Activated CD8-positive, alpha-beta memory T cell treated with anti-CD3 and anti-CD28 coated beads, Interleukin-2, amount 10 ng/mL, durations not matched to agents 7 days and 5 days (primary cell): Measurements from ENCODE around the gene HERPUD2. TPM values are rescaled to one million over a fixed set of nuclear protein-coding genes. Genes with fewer than 3 reads are reported as not detected.
A peak's percentile ranks its signal among the peaks of the same experiment; 100 is the strongest.
"Not testable (repeated sequence)": the region's sequence is repeated elsewhere in the genome, so short reads cannot be mapped to it uniquely, and the experiment has no call there.

ENCODE experiments used
- ATAC-seq: fragments of 150-1000 bp; cut with Tn5 transposase; one replicate; pipeline ENCODE4 v1.10.0; 2021; ENCODE audit warnings: moderate library complexity
- CTCF ChIA-PET: fragments of 350-600 bp; sonication (Branson Sonifier 250); formaldehyde crosslinking; loops from one replicate; lab custom pipeline; 2021; ENCODE audit warnings: antibody characterized with exemption; lab: Charles Lee
- DNase-seq: peaks from one replicate; pipeline ENCODE4 v3.0.0-alpha.2; 2020
- H3K27ac Mint-ChIP-seq: one replicate; pipeline ENCODE4 v1.8.0; 2021; ENCODE audit warnings: mild to moderate bottlenecking, mixed read lengths
- H3K27me3 Mint-ChIP-seq: one replicate; pipeline ENCODE4 v1.8.0; 2021; ENCODE audit warnings: mixed read lengths
- H3K36me3 Mint-ChIP-seq: one replicate; pipeline ENCODE4 v1.8.0; 2021; ENCODE audit warnings: mild to moderate bottlenecking, mixed read lengths
- H3K4me1 Mint-ChIP-seq: one replicate; pipeline ENCODE4 v1.8.0; 2021; ENCODE audit warnings: mixed read lengths
- H3K4me3 Mint-ChIP-seq: one replicate; pipeline ENCODE4 v1.8.0; 2021; ENCODE audit warnings: mild to moderate bottlenecking, moderate library complexity, mixed read lengths
- H3K9me3 Mint-ChIP-seq: one replicate; pipeline ENCODE4 v1.8.0; 2022; ENCODE audit warnings: low read depth, mixed read lengths
- total RNA-seq, 2 experiments: library from RNA; stranded (reverse); gene quantifications; one replicate each; pipeline ENCODE4 v1.2.3, GENCODE V29; 2021

The HERPUD2 gene
- total RNA-seq, 2 experiments from 2014 or later: 47.0 to 49.4 TPM

DNA sequence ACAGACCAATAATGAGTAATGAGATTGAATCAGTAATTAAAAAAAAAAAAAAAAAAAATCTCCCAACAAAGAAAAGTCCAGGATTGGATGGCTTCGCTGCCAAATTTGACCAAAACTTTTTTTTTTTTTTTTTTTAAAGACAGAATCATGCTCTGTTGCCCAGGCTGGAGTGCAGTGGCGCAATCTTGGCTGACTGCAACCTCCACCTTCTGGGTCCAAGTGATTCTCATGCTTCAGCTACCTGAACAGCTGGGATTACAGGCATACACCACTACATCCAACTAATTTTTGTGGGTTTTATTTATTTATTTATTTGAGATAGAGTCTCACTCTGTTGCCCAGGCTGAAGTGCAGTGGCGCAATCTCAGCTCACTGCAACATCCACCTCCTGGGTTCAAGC lies 40.4 kb downstream of the HERPUD2 start:
- not testable (repeated sequence) for ATAC-seq, H3K4me3 Mint-ChIP-seq, DNase-seq, H3K27me3 Mint-ChIP-seq, H3K27ac Mint-ChIP-seq
- Mint-ChIP-seq H3K36me3 (peaks cover 73% of the 10 kb centered on the region), H3K4me1 (peaks cover 69% of the 10 kb centered on the region), H3K9me3 (peaks cover 15% of the 10 kb centered on the region)
- CTCF ChIA-PET: interaction anchor here (0.6 to 1.9 kb wide), 3 partner anchors 21 to 309 kb away, joined by 3 to 4 read pairs (median 3); no protein-coding TSS in a partner anchor

DNA sequence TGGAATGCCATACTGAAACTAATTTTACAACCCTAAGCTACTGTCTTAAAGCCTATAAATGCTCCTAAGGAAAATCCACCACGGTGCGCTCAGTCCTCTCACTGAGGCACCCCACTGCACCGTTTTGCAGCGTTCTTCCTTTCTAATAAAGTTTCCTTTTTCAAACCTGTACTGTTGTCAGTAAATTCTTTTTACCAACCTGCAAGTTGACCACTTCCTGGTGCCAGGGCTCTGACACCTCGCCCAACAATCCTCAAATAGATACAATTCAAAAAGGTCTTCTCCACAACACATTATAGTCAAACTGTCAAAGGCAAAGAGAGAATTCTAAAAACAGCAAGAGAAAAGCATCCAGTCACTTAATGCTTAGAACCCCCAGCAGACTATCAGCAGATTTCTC lies 42.8 kb downstream of the HERPUD2 start:
- CTCF ChIA-PET: no interaction called here
- DNase-seq (peak; percentile 85), ATAC-seq (peak; percentile 82)
- peak overlapping the region; percentile 60 for H3K4me3 Mint-ChIP-seq
- peaks cover 15% of the 10 kb centered on the region for H3K9me3 Mint-ChIP-seq
- H3K27ac Mint-ChIP-seq: peak overlapping the region; percentile 98
- H3K36me3 Mint-ChIP-seq: peaks cover 70% of the 10 kb centered on the region
- peaks cover 60% of the 10 kb centered on the region for H3K4me1 Mint-ChIP-seq
- no peaks in the 10 kb centered on the region for H3K27me3 Mint-ChIP-seq

DNA sequence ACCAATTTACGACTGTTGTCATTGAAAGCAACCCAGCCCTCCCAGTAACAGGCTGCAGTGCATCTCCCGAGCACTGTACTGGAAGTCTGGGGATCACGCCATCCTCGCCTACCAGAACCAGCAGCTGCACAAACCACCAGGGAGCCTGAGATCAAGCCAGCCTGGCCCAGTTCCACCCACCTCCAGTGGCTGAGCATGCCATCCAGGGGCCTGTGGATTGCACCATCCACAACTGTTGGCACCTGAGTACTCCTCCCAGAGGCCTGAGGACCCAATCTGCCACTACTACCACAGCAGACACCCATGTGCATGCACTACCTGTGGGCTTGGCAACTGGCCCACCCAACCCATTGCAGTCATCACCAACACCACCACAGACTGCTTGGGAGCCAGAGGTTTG lies 44.2 kb downstream of the HERPUD2 start:
- no peak for DNase-seq
- H3K9me3 Mint-ChIP-seq: peaks cover 15% of the 10 kb centered on the region
- H3K4me3 Mint-ChIP-seq: no peak overlapping the region
- no peaks in the 10 kb centered on the region for H3K27me3 Mint-ChIP-seq
- peaks cover 65% of the 10 kb centered on the region for H3K36me3 Mint-ChIP-seq
- CTCF ChIA-PET: no interaction called here
- H3K4me1 Mint-ChIP-seq: peaks cover 63% of the 10 kb centered on the region
- ATAC-seq: no peak
- H3K27ac Mint-ChIP-seq: no peak overlapping the region

DNA sequence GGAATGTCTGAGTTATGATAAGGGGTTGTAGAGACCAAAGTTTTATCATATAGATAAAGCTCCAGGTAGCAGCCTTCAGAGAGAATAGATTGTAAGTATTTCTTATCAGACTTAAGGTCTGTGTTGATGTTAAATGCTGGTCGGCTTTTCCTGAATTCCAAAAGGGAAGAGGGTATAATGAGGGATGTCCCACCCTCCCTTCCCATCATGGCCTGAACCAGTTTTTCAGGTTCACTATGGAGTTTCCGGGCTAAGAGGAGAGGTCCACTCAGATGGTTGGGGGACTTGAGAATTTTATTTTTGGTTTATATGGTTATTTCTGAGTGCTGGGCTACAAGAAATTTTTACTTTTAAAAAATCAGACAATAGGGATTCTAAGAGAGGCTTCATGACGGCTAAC lies 45.2 kb downstream of the HERPUD2 start:
- no peak for ATAC-seq
- H3K4me3 Mint-ChIP-seq: no peak overlapping the region
- H3K9me3 Mint-ChIP-seq: peaks cover 12% of the 10 kb centered on the region
- no peak overlapping the region for H3K27ac Mint-ChIP-seq
- no peaks in the 10 kb centered on the region for H3K27me3 Mint-ChIP-seq
- no peak for DNase-seq
- peaks cover 59% of the 10 kb centered on the region for H3K4me1 Mint-ChIP-seq
- CTCF ChIA-PET: no interaction called here
- peaks cover 58% of the 10 kb centered on the region for H3K36me3 Mint-ChIP-seq

DNA sequence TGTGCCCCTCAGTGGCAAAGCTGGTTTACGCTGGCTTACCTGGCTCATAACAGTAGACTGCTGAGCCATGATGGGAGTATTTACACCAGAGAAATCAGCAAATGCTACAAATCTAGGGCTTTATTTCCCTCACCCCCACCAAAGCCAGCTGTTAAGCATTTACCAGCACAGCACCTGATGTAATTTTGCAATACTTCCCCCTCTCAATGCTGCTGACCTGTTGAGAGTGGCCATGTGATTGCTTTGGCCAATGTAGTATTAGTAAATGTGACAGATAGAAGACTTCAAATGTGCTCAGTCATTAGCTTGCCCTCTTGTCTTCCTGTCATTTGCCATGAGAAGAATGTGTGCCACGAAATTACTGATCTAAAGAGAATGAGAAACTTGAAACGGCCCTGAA lies 46.6 kb downstream of the HERPUD2 start:
- ATAC-seq: no peak
- peaks cover 4% of the 10 kb centered on the region for H3K9me3 Mint-ChIP-seq
- H3K27me3 Mint-ChIP-seq: no peaks in the 10 kb centered on the region
- peaks cover 49% of the 10 kb centered on the region for H3K36me3 Mint-ChIP-seq
- H3K4me3 Mint-ChIP-seq: no peak overlapping the region
- CTCF ChIA-PET: no interaction called here
- no peak for DNase-seq
- peaks cover 56% of the 10 kb centered on the region for H3K4me1 Mint-ChIP-seq
- H3K27ac Mint-ChIP-seq: peak overlapping the region; percentile 17

DNA sequence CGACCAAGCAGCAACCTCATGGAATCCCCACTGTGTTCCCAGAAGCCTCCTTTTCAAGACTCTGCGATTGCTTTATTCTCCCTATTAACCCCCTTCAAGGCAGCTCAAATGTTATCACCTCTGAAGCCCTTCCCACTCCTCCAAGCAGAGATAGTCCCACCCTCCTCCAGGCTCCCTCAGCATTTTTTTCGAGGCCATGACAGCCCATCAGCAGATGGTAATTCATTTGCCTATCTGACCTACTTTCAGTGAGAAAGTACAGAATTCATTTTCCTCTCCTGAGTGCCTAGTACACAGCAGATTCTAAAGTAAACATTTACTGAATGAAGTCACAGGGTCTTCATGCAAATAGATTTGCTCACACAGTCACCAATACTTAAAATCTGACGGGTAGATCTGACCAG lies 47.8 kb downstream of the HERPUD2 start:
- Mint-ChIP-seq H3K4me3 (no peak overlapping the region), H3K27me3 (no peaks in the 10 kb centered on the region), H3K4me1 (peaks cover 50% of the 10 kb centered on the region), H3K27ac (peak overlapping the region; percentile 39), H3K36me3 (peaks cover 49% of the 10 kb centered on the region), H3K9me3 (no peaks in the 10 kb centered on the region)
- DNase-seq (no peak), ATAC-seq (no peak)
- CTCF ChIA-PET: interaction anchor here (1.4 to 1.7 kb wide), 3 partner anchors 23 to 720 kb away, joined by 3 to 5 read pairs (median 3); a partner anchor contains a TSS

DNA sequence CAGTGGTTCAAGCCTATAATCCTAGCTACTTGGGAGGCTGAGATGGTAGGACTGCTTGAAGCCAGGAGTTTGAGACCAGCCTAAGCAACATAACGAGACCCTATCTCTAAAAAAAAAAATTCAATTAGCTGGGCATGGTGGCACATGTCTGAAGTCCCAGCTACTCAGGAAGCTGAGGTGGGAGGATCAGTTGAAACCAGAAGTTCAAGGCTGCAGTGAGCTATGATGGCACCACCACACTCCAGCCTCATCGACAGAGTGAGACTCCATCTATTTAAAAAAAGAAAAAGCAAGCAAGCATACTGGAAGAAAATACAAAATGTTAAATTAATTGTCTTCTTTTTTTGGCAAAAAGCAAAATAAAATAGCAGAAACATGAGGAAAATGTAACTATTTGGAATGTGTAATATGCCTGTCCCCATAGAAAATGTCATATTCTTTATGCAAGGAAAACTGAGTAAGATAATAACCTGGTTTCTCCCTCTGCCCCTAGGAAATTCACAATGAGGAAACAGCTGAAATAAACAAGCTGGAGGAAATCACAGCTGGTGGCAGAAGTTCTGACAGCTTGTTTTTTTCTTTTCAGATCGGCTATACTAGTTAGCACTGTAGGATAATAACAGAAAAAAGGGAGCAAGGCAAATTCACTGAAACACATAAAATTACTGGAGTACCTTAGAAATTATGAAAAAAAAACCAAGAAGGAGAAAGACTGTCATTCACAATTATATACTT lies 48.5 kb downstream of the HERPUD2 start:
- H3K9me3 Mint-ChIP-seq: no peaks in the 10 kb centered on the region
- H3K36me3 Mint-ChIP-seq: peaks cover 53% of the 10 kb centered on the region
- ATAC-seq (peak; percentile 50), DNase-seq (no peak)
- H3K4me3 Mint-ChIP-seq: peak overlapping the region; percentile 15
- H3K4me1 Mint-ChIP-seq: peaks cover 50% of the 10 kb centered on the region
- CTCF ChIA-PET: interaction anchor here (0.7 to 1.9 kb wide), 8 partner anchors 14 to 721 kb away, joined by 3 to 5 read pairs (median 4); a partner anchor contains a TSS
- no peaks in the 10 kb centered on the region for H3K27me3 Mint-ChIP-seq
- peak overlapping the region; percentile 39 for H3K27ac Mint-ChIP-seq

DNA sequence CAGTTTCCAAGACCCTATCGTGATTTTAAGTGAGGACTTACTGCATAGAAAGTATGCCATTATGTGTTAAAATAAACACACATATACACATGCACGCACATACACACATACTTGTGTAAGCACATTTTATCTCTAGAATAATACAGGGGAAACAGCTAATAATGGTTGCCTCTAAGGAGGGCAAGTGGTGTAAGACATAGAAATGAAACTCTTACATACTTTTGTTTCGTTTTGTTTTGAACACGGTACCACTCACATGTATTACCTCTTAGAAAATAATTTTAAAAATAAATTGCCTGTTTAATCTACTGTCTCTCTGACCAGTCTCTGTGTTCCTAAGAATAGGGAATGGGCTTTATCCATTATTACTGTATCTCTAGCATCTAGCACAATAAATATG lies 49.2 kb downstream of the HERPUD2 start:
- Mint-ChIP-seq H3K4me3 (peak overlapping the region; percentile 43), H3K9me3 (no peaks in the 10 kb centered on the region), H3K27ac (no peak overlapping the region), H3K4me1 (peaks cover 45% of the 10 kb centered on the region), H3K36me3 (peaks cover 49% of the 10 kb centered on the region), H3K27me3 (no peaks in the 10 kb centered on the region)
- DNase-seq: no peak
- peak; percentile 73 for ATAC-seq
- CTCF ChIA-PET: interaction anchor here (1.0 to 1.9 kb wide), 5 partner anchors 13 to 261 kb away, joined by 3 to 5 read pairs (median 4); no protein-coding TSS in a partner anchor

DNA sequence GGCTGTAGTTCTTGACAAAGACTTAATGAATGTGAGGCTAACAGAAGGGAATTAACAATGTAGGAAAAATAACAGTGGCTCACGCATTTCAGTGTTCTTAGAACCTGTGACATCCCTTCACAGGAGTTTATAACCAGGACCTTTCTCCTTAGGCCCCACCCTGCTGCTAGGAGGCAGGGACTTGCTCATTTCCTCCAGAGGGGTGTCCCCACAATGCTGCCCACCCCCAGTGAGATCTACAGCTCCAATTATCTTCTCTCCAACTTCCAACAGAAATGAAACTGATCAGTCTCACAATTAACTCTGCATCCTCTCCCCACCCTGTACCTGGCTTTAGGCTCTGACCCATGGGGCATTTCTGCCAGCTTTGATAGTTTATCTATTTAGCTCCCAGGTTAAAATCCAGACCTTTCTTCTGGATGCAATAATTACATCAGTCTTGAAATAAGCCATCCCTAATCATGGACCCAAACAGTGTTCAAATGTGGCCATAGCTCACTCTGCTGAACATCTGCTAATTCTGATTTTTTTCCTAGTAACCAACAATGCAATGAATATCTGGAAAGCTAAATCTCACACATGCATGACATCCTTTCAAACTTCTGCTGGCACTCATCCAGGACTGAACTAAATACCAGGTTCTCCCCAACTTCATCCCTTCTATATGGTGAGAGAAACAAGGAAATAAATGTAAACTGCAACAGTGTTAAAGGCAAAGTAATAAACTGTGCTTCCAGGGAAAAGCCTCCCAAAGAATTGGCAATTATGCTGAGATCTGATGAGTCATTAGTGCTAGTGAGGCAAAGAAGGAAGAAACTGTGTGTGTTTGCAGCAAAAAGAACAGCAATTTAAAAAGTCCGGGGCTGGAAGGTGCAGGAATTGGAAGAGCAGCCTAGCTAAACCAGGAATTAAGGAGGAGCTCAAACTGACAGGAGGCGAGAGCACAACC lies 64.6 kb downstream of the HERPUD2 start:
- ATAC-seq (no peak), DNase-seq (no peak)
- peaks cover 40% of the 10 kb centered on the region for H3K36me3 Mint-ChIP-seq
- no peaks in the 10 kb centered on the region for H3K4me1 Mint-ChIP-seq
- no peaks in the 10 kb centered on the region for H3K27me3 Mint-ChIP-seq
- no peak overlapping the region for H3K4me3 Mint-ChIP-seq
- H3K9me3 Mint-ChIP-seq: no peaks in the 10 kb centered on the region
- CTCF ChIA-PET: interaction anchor here (0.8 to 1.4 kb wide), 2 partner anchors 61 to 97 kb away, joined by 3 to 4 read pairs; no protein-coding TSS in a partner anchor
- H3K27ac Mint-ChIP-seq: no peak overlapping the region

DNA sequence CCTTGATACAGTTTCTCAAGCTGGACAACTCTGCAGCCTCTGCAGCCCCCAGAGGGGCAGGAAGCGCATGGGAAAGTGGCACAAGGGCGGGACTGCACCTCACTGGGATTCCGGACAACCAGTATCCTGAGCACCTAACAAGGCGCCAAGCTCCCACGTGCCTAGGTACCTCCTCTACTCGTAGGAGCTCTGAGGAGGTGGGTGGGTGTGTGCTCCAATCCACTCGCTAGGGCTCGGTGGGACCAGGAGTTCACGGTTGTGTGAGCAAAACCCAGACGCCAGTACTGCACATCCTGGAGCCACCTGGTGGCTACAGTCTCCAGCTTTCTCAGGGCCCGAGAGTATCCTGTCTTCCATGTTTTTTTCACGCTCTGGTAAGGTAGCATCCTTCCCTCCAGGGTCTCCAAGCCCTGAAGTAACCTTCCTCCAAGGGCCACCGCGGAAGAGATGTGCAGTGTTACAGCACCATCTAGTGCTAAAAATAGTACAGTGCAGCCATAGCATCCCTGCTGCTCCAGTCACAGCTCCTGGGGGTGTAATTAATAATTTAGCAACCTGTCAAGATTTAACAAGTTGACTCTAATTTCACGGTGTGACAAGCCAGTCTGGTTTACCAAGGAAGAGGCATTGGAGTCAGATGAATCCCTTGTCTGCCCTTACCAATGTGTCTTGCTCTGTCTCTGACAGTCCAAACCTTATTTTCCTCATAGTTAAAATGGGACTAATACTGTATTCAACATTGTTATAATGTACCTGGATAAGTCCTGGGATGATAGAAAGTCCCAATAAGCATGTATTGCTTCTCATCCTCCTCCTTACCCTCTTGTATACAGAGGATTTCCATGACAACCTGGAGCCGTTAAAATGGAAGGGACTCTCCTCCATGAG lies 70.4 kb downstream of the HERPUD2 start:
- ATAC-seq: peak; percentile 85
- DNase-seq: peak; percentile 48
- CTCF ChIA-PET: interaction anchor here (0.6 to 4.0 kb wide), 28 partner anchors 9 to 656 kb away, joined by 3 to 29 read pairs (median 4); no protein-coding TSS in a partner anchor
- Mint-ChIP-seq H3K36me3 (peaks cover 5% of the 10 kb centered on the region), H3K9me3 (no peaks in the 10 kb centered on the region), H3K4me1 (peaks cover 2% of the 10 kb centered on the region), H3K27me3 (no peaks in the 10 kb centered on the region), H3K27ac (no peak overlapping the region), H3K4me3 (no peak overlapping the region)

DNA sequence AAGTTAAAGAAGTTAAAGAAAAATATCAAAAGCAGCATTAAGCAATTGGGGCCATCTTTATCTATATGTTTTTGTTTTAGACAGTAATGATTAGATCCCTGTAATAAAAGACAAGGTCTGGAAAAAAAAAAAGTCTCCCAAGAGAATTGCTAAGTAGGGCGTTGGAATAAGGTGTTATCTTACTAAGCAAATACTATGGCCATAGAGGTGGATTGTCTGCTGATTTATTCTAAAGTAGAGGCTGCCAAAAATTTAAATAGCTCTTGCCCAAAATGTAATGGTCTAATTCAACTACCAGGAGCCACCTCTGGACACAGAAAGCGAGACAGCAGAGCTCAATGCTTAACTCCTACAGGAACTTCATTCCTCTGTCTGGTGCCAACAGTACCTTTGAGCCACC lies 71.6 kb downstream of the HERPUD2 start:
- Mint-ChIP-seq H3K27ac (no peak overlapping the region), H3K36me3 (peaks cover 3% of the 10 kb centered on the region), H3K4me1 (peaks cover 2% of the 10 kb centered on the region), H3K27me3 (no peaks in the 10 kb centered on the region), H3K4me3 (no peak overlapping the region), H3K9me3 (no peaks in the 10 kb centered on the region)
- no peak for ATAC-seq
- CTCF ChIA-PET: interaction anchor here (0.8 to 4.0 kb wide), 17 partner anchors 8 to 657 kb away, joined by 3 to 29 read pairs (median 4); no protein-coding TSS in a partner anchor
- no peak for DNase-seq

DNA sequence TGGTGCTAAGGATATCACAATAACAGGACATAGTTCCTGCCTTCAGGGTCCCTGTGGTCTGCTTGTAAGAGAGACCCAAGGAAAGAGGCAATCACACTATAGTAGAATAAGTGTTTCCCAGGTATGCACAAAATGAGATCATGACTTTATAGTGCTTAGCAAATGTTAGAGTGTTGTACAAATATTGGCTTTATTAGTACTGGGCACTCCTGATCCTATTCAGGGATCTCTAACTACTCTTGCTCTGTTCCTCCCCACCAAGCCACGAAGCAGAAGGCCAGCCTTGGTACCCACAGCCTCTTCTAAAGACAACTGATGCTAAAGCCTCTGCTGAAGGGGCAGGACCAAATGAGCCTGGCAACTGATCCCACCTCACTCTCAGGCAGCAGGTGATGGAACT lies 75.1 kb downstream of the HERPUD2 start:
- Mint-ChIP-seq H3K36me3 (peaks cover 3% of the 10 kb centered on the region), H3K4me3 (no peak overlapping the region), H3K4me1 (peaks cover 2% of the 10 kb centered on the region), H3K27ac (no peak overlapping the region), H3K27me3 (no peaks in the 10 kb centered on the region), H3K9me3 (no peaks in the 10 kb centered on the region)
- CTCF ChIA-PET: no interaction called here
- DNase-seq (no peak), ATAC-seq (no peak)
